OCI-LY7 (cell line): Measurements from ENCODE around the gene PCDHB13. TPM values are rescaled to one million over a fixed set of nuclear protein-coding genes. Genes with fewer than 3 reads are reported as not detected.
"Not testable (repeated sequence)": the region's sequence is repeated elsewhere in the genome, so short reads cannot be mapped to it uniquely, and the experiment has no call there.

Source experiments
- BruUV-seq: library from RNA; stranded (reverse); fragments of 400-500 nt; replicated peaks from 2 replicates; lab custom pipeline; 2021; lab: Mats Ljungman, UMichigan
- CTCF ChIA-PET: fragments of 300-600 bp; sonication (Branson Sonifier 250); formaldehyde crosslinking; loops from one replicate; lab custom pipeline; 2022; ENCODE audit warnings: antibody characterized with exemption; ENCODE audit not compliant: unreplicated experiment; lab: Charles Lee
- POLR2A ChIA-PET: fragments of 300-600 bp; sonication (Branson Sonifier 250); formaldehyde crosslinking; loops from one replicate; lab custom pipeline; 2022; ENCODE audit warnings: antibody characterized with exemption; lab: Charles Lee
- DNase-seq: peaks from one replicate; pipeline ENCODE4 v3.0.0-alpha.2; 2015; ENCODE audit warnings: low spot score
- H2AFZ ChIP-seq: fragments of 200-600 bp; sonication (generic), shearing (Covaris generic); 2 replicates; pipeline ENCODE4 v1.6.1; 2014; ENCODE audit warnings: mild to moderate bottlenecking, antibody characterized with exemption, low read length, moderate library complexity
- H3K27ac ChIP-seq: fragments of 200-600 bp; sonication (generic); 2 replicates; pipeline ENCODE4 v1.5.1; 2014; ENCODE audit warnings: mixed run types, low read depth, mild to moderate bottlenecking, moderate library complexity, low read length, inconsistent platforms; ENCODE audit not compliant: poor library complexity, severe bottlenecking
- H3K36me3 ChIP-seq: fragments of 200-600 bp; sonication (generic); 2 replicates; pipeline ENCODE4 v1.6.1; 2014; ENCODE audit warnings: mild to moderate bottlenecking, antibody characterized with exemption, low read length, moderate library complexity, mixed read lengths; ENCODE audit not compliant: insufficient read depth
- H3K4me1 ChIP-seq: fragments of 200-600 bp; sonication (generic); 2 replicates; pipeline ENCODE4 v1.5.1; 2014; ENCODE audit warnings: mild to moderate bottlenecking, low read length; ENCODE audit not compliant: insufficient read depth, poor library complexity, severe bottlenecking
- H3K4me2 ChIP-seq: fragments of 200-600 bp; sonication (generic); 2 replicates; pipeline ENCODE4 v1.6.1; 2014; ENCODE audit warnings: mild to moderate bottlenecking, low read length
- H3K4me3 ChIP-seq: fragments of 200-600 bp; sonication (generic); 2 replicates; pipeline ENCODE4 v1.5.1; 2014; ENCODE audit warnings: mild to moderate bottlenecking, low read depth, low read length; ENCODE audit not compliant: poor library complexity, severe bottlenecking
- H3K79me2 ChIP-seq: fragments of 200-600 bp; sonication (generic); 2 replicates; pipeline ENCODE4 v1.6.1; 2016; ENCODE audit warnings: low read depth, mild to moderate bottlenecking, low read length, moderate library complexity, mixed read lengths; ENCODE audit not compliant: insufficient read depth
- H3K9me2 ChIP-seq: fragments of 200-600 bp; sonication (generic); 2 replicates; pipeline ENCODE4 v1.6.1; 2016; ENCODE audit warnings: mild to moderate bottlenecking, low read length, mixed read lengths; ENCODE audit not compliant: insufficient read depth
- H3K9me3 ChIP-seq: fragments of 200-600 bp; sonication (generic); 2 replicates; pipeline ENCODE4 v1.6.1; 2014; ENCODE audit warnings: mild to moderate bottlenecking, mixed run types, low read length, mixed read lengths
- H4K20me1 ChIP-seq: fragments of 200-600 bp; sonication (generic); 2 replicates; pipeline ENCODE4 v1.6.1; 2014; ENCODE audit warnings: mild to moderate bottlenecking, antibody characterized with exemption, low read length, moderate library complexity, mixed read lengths; ENCODE audit not compliant: insufficient read depth
- EZH2phosphoT487 ChIP-seq: fragments of 200-600 bp; sonication (generic); IDR thresholded peaks from 2 replicates; pipeline ENCODE4 v1.6.1; 2018; ENCODE audit warnings: low read depth, borderline replicate concordance, mild to moderate bottlenecking, mixed run types, antibody characterized with exemption, low read length, moderate library complexity, mixed read lengths
- intact Hi-C: fragments of 100-400 bp; cut with micrococcal nuclease; formaldehyde crosslinking; loops from one replicate; pipeline ENCODE4 v1.10.0; 2022; ENCODE audit not compliant: unreplicated experiment
- total RNA-seq, 2 experiments: library from RNA; depleted of rRNA in 1 of 2; stranded (reverse); fragments of >200 nt in 1 of 2; shearing (Covaris generic) in 1 of 2; gene quantifications; 2 replicates each; pipeline ENCODE4 v1.2.3, GENCODE V29; 2014 to 2022
- TF ChIP-seq, protein P1 (sequence below): fragments of 200-600 bp; sonication (generic); conservative IDR thresholded peaks from 2 replicates; pipeline ENCODE4 v1.5.1; 2014; ENCODE audit warnings: mild to moderate bottlenecking, antibody characterized with exemption, low read length, moderate library complexity, mixed read lengths

Gene PCDHB13
- total RNA-seq, 2 experiments from 2014 or later = 0.22 TPM; not detected in 1

DNA sequence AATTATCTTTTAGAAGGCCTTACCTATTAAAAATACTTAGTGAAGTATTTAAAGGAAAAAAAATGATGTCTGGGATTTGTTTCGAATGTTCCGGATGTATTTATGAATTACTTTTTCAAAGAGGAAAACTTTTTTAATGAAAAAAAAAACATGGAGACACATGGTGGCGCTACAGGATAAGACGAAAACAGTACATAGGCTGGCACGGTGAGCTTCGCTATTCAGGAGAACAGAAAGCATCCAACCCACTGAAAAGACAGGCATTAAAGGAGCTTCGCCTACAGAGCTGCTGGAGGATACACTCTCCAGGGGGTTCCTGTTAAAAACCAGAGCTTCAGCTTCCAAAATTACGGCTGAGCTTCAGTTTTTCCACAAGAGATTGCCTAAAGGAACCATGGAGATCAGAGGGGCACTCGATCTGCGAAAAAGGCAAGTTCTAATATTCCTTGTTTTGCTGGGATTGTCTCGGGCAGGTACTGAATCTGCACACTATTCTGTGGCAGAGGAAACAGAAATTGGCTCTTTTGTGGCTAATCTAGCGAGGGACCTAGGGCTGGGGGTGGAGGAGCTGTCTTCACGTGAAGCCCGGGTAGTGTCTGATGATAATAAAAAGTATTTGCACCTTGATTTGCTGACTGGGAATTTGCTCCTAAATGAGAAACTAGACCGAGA lies 9.5 kb downstream of the PCDHB13 start, which contains the start of gene PCDHB14:
Gene PCDHB14, plus strand, starts transcription at position 232 of the 672 bp plus-strand sequence. Its CDS starts 163 bp downstream, at position 395.
- POLR2A ChIA-PET = interaction anchor here (0.7 to 0.8 kb wide), 2 partner anchors 17 to 1158 kb away, joined by 3 to 4 read pairs; no protein-coding TSS in a partner anchor
- no TSS peak for BruUV-seq
- H3K79me2 ChIP-seq = no peaks in the 10 kb centered on the region
- intact Hi-C loops = no loop called here
- peak within 1 kb of the TSS; percentile 39; the same call in 1 of the 2 replicates for H3K4me2 ChIP-seq
- CTCF ChIA-PET = interaction anchor here (0.5 to 1.0 kb wide), 2 partner anchors 23 to 97 kb away, joined by 3 read pairs; partner anchors contain the start of gene TAF7
- H3K27ac ChIP-seq = no peak within 1 kb of the TSS
- no peaks in the 10 kb centered on the region for H4K20me1 ChIP-seq
- H2AFZ ChIP-seq = no peak within 1 kb of the TSS
- no peaks in the 10 kb centered on the region for H3K4me1 ChIP-seq
- TF ChIP-seq, protein P1, sequence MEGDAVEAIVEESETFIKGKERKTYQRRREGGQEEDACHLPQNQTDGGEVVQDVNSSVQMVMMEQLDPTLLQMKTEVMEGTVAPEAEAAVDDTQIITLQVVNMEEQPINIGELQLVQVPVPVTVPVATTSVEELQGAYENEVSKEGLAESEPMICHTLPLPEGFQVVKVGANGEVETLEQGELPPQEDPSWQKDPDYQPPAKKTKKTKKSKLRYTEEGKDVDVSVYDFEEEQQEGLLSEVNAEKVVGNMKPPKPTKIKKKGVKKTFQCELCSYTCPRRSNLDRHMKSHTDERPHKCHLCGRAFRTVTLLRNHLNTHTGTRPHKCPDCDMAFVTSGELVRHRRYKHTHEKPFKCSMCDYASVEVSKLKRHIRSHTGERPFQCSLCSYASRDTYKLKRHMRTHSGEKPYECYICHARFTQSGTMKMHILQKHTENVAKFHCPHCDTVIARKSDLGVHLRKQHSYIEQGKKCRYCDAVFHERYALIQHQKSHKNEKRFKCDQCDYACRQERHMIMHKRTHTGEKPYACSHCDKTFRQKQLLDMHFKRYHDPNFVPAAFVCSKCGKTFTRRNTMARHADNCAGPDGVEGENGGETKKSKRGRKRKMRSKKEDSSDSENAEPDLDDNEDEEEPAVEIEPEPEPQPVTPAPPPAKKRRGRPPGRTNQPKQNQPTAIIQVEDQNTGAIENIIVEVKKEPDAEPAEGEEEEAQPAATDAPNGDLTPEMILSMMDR = peak; percentile 73
- no peak for TF ChIP-seq EZH2phosphoT487
- DNase-seq = peak; percentile 34
- H3K36me3 ChIP-seq = no peaks in the 10 kb centered on the region
- H3K9me3 ChIP-seq = no peaks in the 10 kb centered on the region
- no peak within 1 kb of the TSS for H3K4me3 ChIP-seq
- no peaks in the 10 kb centered on the region for H3K9me2 ChIP-seq

DNA sequence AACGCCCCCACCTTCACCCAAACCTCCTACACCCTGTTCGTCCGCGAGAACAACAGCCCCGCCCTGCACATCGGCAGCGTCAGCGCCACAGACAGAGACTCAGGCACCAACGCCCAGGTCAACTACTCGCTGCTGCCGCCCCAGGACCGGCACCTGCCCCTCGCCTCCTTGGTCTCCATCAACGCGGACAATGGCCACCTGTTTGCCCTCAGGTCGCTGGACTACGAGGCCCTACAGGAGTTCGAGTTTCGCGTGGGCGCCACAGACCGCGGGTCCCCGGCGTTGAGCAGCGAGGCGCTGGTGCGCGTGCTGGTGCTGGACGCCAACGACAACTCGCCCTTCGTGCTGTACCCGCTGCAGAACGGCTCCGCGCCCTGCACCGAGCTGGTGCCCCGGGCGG lies 11.1 kb downstream of the PCDHB13 start:
- intact Hi-C loops, H3K9me3 ChIP-seq, H4K20me1 ChIP-seq, BruUV-seq, H3K27ac ChIP-seq, H2AFZ ChIP-seq, CTCF ChIA-PET, DNase-seq, H3K4me3 ChIP-seq, H3K4me2 ChIP-seq, H3K9me2 ChIP-seq, H3K36me3 ChIP-seq, POLR2A ChIA-PET, H3K79me2 ChIP-seq, H3K4me1 ChIP-seq: not testable (repeated sequence)

DNA sequence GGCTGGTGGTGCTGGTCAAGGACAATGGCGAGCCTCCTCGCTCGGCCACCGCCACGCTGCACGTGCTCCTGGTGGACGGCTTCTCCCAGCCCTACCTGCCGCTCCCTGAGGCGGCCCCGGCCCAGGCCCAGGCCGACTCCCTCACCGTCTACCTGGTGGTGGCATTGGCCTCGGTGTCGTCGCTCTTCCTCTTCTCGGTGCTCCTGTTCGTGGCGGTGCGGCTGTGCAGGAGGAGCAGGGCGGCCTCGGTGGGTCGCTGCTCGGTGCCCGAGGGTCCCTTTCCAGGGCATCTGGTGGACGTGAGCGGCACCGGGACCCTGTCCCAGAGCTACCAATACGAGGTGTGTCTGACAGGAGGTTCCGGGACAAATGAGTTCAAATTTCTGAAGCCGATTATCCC lies 11.7 kb downstream of the PCDHB13 start:
- H3K36me3 ChIP-seq, H2AFZ ChIP-seq, BruUV-seq, H3K9me3 ChIP-seq, POLR2A ChIA-PET, H3K4me3 ChIP-seq, DNase-seq, H4K20me1 ChIP-seq, H3K79me2 ChIP-seq, H3K4me1 ChIP-seq, H3K27ac ChIP-seq, CTCF ChIA-PET, intact Hi-C loops, H3K9me2 ChIP-seq, H3K4me2 ChIP-seq: not testable (repeated sequence)
